HEK293 (cell line): ENCODE data around the gene PRDM15.
A peak's percentile ranks its signal among the peaks of the same experiment; 100 is the strongest.

Experiments used
- CTCF ChIA-PET: fragments of 350-600 bp; formaldehyde crosslinking; extraction: SDS; loops from one replicate; lab custom pipeline; 2021; ENCODE audit warnings: antibody characterized with exemption; lab: Yijun Ruan, JAX
- POLR2A ChIA-PET: fragments of 300-600 bp; formaldehyde crosslinking; extraction: SDS; loops from one replicate; lab custom pipeline; 2020; ENCODE audit warnings: antibody characterized with exemption, inconsistent platforms; lab: Yijun Ruan, JAX
- H3K27ac ChIP-seq: fragments of 200-500 bp; sonication (Bioruptor generic); 2 replicates; pipeline ENCODE4 v1.5.1; 2014; ENCODE audit warnings: low read depth, low read length, control low read depth, inconsistent platforms; ENCODE audit errors: extremely low read depth
- H3K36me3 ChIP-seq, 2 experiments: fragments of 200-500 bp in 1 of 2; sonication (Bioruptor generic) in 1 of 2; 1 replicate in 1 of 2; 2 replicates in 1 of 2; pipeline ENCODE4 v1.5.1; 2014 to 2017; ENCODE audit warnings: inconsistent platforms in 2 of 2, low read length in 2 of 2; ENCODE audit not compliant: control insufficient read depth in 2 of 2, insufficient read depth in 1 of 2
- H3K4me1 ChIP-seq: fragments of 200-500 bp; sonication (Bioruptor generic); 2 replicates; pipeline ENCODE4 v1.5.1; 2014; ENCODE audit warnings: mild to moderate bottlenecking, low read length, inconsistent platforms; ENCODE audit not compliant: control insufficient read depth, insufficient read depth
- H3K4me3 ChIP-seq: 2 replicates; pipeline ENCODE4 v1.5.1; 2011; ENCODE audit warnings: low read depth, mild to moderate bottlenecking, control low read depth, low read length, moderate library complexity
- H3K9me3 ChIP-seq: fragments of 200-500 bp; sonication (Bioruptor generic); 2 replicates; pipeline ENCODE4 v1.5.1; 2014; ENCODE audit warnings: low read depth, low read length, inconsistent platforms; ENCODE audit not compliant: control insufficient read depth, insufficient read depth
- GLI4 ChIP-seq: fragments of 450-650 bp; formaldehyde crosslinking; IDR thresholded peaks from 2 replicates; pipeline ENCODE4 v1.5.1; 2016; ENCODE audit warnings: missing biosample characterization, missing genetic modification characterization
- KLF16 ChIP-seq: fragments of 450-650 bp; formaldehyde crosslinking; IDR thresholded peaks from 2 replicates; pipeline ENCODE4 v1.5.1; 2017; ENCODE audit warnings: missing biosample characterization, missing genetic modification characterization
- SCRT1 ChIP-seq: fragments of 450-650 bp; formaldehyde crosslinking; IDR thresholded peaks from 2 replicates; pipeline ENCODE4 v1.5.1; 2016; ENCODE audit warnings: missing biosample characterization, missing genetic modification characterization, borderline replicate concordance
- SCRT2 ChIP-seq: fragments of 450-650 bp; formaldehyde crosslinking; IDR thresholded peaks from 2 replicates; pipeline ENCODE4 v1.5.1; 2016; ENCODE audit warnings: missing biosample characterization, missing genetic modification characterization
- ZIC2 ChIP-seq: fragments of 450-650 bp; formaldehyde crosslinking; IDR thresholded peaks from 2 replicates; pipeline ENCODE4 v1.5.1; 2016; ENCODE audit warnings: missing biosample characterization, missing genetic modification characterization
- ZNF112 ChIP-seq: fragments of 450-650 bp; formaldehyde crosslinking; IDR thresholded peaks from 2 replicates; pipeline ENCODE4 v1.5.0; 2017; ENCODE audit warnings: missing biosample characterization, missing genetic modification characterization
- ZNF114 ChIP-seq: fragments of 450-650 bp; formaldehyde crosslinking; IDR thresholded peaks from 2 replicates; pipeline ENCODE4 v1.5.0; 2017; ENCODE audit warnings: missing biosample characterization, missing genetic modification characterization
- ZNF146 ChIP-seq: fragments of 450-650 bp; formaldehyde crosslinking; IDR thresholded peaks from 2 replicates; pipeline ENCODE4 v1.5.1; 2016; ENCODE audit warnings: missing biosample characterization, missing genetic modification characterization
- ZNF157 ChIP-seq: fragments of 450-650 bp; formaldehyde crosslinking; IDR thresholded peaks from 2 replicates; pipeline ENCODE4 v1.5.1; 2016; ENCODE audit warnings: missing biosample characterization, missing genetic modification characterization
- ZNF394 ChIP-seq: fragments of 450-650 bp; formaldehyde crosslinking; IDR thresholded peaks from 2 replicates; pipeline ENCODE4 v1.5.1; 2016; ENCODE audit warnings: missing biosample characterization, missing genetic modification characterization, mild to moderate bottlenecking, moderate library complexity, borderline replicate concordance
- ZNF555 ChIP-seq: fragments of 450-650 bp; formaldehyde crosslinking; conservative IDR thresholded peaks from 2 replicates; pipeline ENCODE4 v1.5.1; 2017; ENCODE audit warnings: missing biosample characterization, mild to moderate bottlenecking, missing genetic modification characterization, inconsistent platforms
- TF ChIP-seq, protein P1 (sequence below): fragments of 450-650 bp; formaldehyde crosslinking; IDR thresholded peaks from 2 replicates; pipeline ENCODE4 v1.5.1; 2016; ENCODE audit warnings: missing biosample characterization, missing genetic modification characterization, borderline replicate concordance
- TF ChIP-seq, protein P2 (sequence below): fragments of 450-650 bp; formaldehyde crosslinking; IDR thresholded peaks from 2 replicates; pipeline ENCODE4 v1.5.0; 2017; ENCODE audit warnings: missing biosample characterization, missing genetic modification characterization, borderline replicate concordance

PRDM15 gene

DNA sequence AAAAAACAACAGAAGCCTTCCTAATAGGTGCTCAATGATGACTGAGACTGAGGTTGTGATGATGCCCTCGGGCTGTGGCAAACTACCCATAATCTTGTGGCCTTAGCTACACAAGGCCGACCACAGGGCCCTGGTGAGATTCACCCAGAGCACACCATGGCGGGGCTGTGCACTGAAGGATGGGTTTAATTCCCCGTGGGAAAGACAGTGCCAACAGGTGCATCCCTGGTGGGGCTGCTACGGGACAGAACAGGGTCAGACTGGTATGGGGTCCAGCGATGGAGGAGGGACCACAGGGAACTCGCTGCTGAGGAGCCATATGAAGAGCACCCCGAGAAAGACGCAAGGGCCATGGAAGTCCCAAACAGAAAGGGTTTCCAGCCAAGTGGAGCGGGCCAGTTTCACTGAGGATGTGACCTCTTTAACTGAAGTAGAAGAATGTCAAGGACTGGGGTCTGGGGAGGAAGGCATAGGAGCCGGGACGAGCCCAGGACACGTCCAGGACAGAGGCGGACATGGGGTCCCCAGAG is 21.3 kb downstream of the PRDM15 start:
- no peak overlapping the region for H3K27ac ChIP-seq
- ChIA-PET CTCF (interaction anchor here (0.5 kb wide), 1 partner anchor 688 kb away, joined by 4 read pairs; no protein-coding TSS in a partner anchor), POLR2A (no interaction called here)
- H3K4me3 ChIP-seq, result no peak overlapping the region
- no peaks in the 10 kb centered on the region for H3K9me3 ChIP-seq
- TF ChIP-seq SCRT2 (tag by site-specific recombination) (0 out of 2 replicates have a peak, but pooled peaks have one; percentile 20), ZNF157 (tag by site-specific recombination) (no peak)
- no peaks in the 10 kb centered on the region for H3K4me1 ChIP-seq
- H3K36me3 ChIP-seq, result peaks cover 0 to 50% of the 10 kb centered on the region in 2 experiments; a peak in 1 of 3 replicates

- H3K36me3 ChIP-seq, result peaks cover 0 to 54% of the 10 kb centered on the region in 2 experiments; a peak in 1 of 3 replicates
- no peaks in the 10 kb centered on the region for H3K9me3 ChIP-seq
- no peak overlapping the region for H3K4me3 ChIP-seq
- TF ChIP-seq, protein P1, sequence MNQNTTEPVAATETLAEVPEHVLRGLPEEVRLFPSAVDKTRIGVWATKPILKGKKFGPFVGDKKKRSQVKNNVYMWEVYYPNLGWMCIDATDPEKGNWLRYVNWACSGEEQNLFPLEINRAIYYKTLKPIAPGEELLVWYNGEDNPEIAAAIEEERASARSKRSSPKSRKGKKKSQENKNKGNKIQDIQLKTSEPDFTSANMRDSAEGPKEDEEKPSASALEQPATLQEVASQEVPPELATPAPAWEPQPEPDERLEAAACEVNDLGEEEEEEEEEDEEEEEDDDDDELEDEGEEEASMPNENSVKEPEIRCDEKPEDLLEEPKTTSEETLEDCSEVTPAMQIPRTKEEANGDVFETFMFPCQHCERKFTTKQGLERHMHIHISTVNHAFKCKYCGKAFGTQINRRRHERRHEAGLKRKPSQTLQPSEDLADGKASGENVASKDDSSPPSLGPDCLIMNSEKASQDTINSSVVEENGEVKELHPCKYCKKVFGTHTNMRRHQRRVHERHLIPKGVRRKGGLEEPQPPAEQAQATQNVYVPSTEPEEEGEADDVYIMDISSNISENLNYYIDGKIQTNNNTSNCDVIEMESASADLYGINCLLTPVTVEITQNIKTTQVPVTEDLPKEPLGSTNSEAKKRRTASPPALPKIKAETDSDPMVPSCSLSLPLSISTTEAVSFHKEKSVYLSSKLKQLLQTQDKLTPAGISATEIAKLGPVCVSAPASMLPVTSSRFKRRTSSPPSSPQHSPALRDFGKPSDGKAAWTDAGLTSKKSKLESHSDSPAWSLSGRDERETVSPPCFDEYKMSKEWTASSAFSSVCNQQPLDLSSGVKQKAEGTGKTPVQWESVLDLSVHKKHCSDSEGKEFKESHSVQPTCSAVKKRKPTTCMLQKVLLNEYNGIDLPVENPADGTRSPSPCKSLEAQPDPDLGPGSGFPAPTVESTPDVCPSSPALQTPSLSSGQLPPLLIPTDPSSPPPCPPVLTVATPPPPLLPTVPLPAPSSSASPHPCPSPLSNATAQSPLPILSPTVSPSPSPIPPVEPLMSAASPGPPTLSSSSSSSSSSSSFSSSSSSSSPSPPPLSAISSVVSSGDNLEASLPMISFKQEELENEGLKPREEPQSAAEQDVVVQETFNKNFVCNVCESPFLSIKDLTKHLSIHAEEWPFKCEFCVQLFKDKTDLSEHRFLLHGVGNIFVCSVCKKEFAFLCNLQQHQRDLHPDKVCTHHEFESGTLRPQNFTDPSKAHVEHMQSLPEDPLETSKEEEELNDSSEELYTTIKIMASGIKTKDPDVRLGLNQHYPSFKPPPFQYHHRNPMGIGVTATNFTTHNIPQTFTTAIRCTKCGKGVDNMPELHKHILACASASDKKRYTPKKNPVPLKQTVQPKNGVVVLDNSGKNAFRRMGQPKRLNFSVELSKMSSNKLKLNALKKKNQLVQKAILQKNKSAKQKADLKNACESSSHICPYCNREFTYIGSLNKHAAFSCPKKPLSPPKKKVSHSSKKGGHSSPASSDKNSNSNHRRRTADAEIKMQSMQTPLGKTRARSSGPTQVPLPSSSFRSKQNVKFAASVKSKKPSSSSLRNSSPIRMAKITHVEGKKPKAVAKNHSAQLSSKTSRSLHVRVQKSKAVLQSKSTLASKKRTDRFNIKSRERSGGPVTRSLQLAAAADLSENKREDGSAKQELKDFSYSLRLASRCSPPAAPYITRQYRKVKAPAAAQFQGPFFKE, result no peak
- TF ChIP-seq ZNF112 (no peak), ZNF555 (tag by site-specific recombination) (no peak)
- CTCF ChIA-PET, result interaction anchor here (0.8 kb wide), 1 partner anchor 21 kb away, joined by 3 read pairs; no protein-coding TSS in a partner anchor
- no peak overlapping the region for H3K27ac ChIP-seq
- H3K4me1 ChIP-seq, result no peaks in the 10 kb centered on the region
- POLR2A ChIA-PET, result no interaction called here
These were observed 22.6 kb downstream of the PRDM15 start for GRCh38 chr21:41856572-41856971.

- CTCF ChIA-PET, result interaction anchor here (1.1 to 1.8 kb wide), 2 partner anchors 38 to 245 kb away, joined by 4 to 5 read pairs; no protein-coding TSS in a partner anchor
- Histone ChIP-seq H3K36me3 (peaks cover 0 to 57% of the 10 kb centered on the region in 2 experiments; a peak in 2 of 3 replicates), H3K4me1 (no peaks in the 10 kb centered on the region), H3K9me3 (no peaks in the 10 kb centered on the region), H3K27ac (no peak overlapping the region), H3K4me3 (no peak overlapping the region)
- TF ChIP-seq GLI4, result no peak
- no peak for TF ChIP-seq ZNF146 (tag by site-specific recombination)
- TF ChIP-seq, protein P2, sequence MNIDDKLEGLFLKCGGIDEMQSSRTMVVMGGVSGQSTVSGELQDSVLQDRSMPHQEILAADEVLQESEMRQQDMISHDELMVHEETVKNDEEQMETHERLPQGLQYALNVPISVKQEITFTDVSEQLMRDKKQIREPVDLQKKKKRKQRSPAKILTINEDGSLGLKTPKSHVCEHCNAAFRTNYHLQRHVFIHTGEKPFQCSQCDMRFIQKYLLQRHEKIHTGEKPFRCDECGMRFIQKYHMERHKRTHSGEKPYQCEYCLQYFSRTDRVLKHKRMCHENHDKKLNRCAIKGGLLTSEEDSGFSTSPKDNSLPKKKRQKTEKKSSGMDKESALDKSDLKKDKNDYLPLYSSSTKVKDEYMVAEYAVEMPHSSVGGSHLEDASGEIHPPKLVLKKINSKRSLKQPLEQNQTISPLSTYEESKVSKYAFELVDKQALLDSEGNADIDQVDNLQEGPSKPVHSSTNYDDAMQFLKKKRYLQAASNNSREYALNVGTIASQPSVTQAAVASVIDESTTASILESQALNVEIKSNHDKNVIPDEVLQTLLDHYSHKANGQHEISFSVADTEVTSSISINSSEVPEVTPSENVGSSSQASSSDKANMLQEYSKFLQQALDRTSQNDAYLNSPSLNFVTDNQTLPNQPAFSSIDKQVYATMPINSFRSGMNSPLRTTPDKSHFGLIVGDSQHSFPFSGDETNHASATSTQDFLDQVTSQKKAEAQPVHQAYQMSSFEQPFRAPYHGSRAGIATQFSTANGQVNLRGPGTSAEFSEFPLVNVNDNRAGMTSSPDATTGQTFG (tag by site-specific recombination), result no peak
- no peak for TF ChIP-seq ZNF114
- no peak for TF ChIP-seq SCRT1 (tag by site-specific recombination)
- TF ChIP-seq ZIC2, result no peak
- no peak for TF ChIP-seq KLF16 (tag by site-specific recombination)
- no peak for TF ChIP-seq ZNF394
- POLR2A ChIA-PET, result no interaction called here
These were observed 24.6 kb downstream of the PRDM15 start for GRCh38 chr21:41854426-41854995.
